Lower lobe of right lung (tissue), 2 donors: ENCODE results near the gene PLEKHA1. TPM values are rescaled to one million over a fixed set of nuclear protein-coding genes. Genes with fewer than 3 reads are reported as not detected.

Experiments used
- ATAC-seq, 2 donors: fragments of 200-7000 bp; cut with Tn5 transposase; one replicate each; pipeline ENCODE4 v1.9.1; 2020 to 2022; ENCODE audit warnings: mild to moderate bottlenecking in 2 of 2, moderate library complexity in 2 of 2
- DNase-seq: peaks from one replicate; pipeline ENCODE4 v3.0.0-alpha.2; 2020
- H3K27ac ChIP-seq: fragments of 200-600 bp; one replicate; pipeline ENCODE4 v1.8.0; 2022
- H3K27me3 ChIP-seq: fragments of 200-600 bp; one replicate; pipeline ENCODE4 v1.8.0; 2022; ENCODE audit warnings: low read depth
- H3K36me3 ChIP-seq: fragments of 200-600 bp; one replicate; pipeline ENCODE4 v1.8.0; 2022; ENCODE audit warnings: mild to moderate bottlenecking
- H3K4me1 ChIP-seq: fragments of 200-600 bp; one replicate; pipeline ENCODE4 v1.8.0; 2022
- H3K4me3 ChIP-seq: fragments of 200-600 bp; one replicate; pipeline ENCODE4 v1.8.0; 2022; ENCODE audit warnings: mild to moderate bottlenecking
- H3K9me3 ChIP-seq: fragments of 200-600 bp; one replicate; pipeline ENCODE4 v1.8.0; 2022
- CTCF ChIP-seq: fragments of 200-600 bp; IDR thresholded peaks from one replicate; pipeline ENCODE4 v1.8.0; 2022; ENCODE audit warnings: antibody characterized with exemption, mild to moderate bottlenecking
- intact Hi-C: fragments of 100-400 bp; cut with DNase I; formaldehyde crosslinking; loops from one replicate; pipeline ENCODE4 v1.11.0; 2022
- total RNA-seq: library from RNA; stranded (reverse); fragmentation: NEBNext Ultra II Directional; extraction: Animal tissue kit (Norgen Biotek cat#: 25700); gene quantifications from one replicate; pipeline ENCODE4 v1.2.1, GENCODE V29; 2021
- donor health status: DM: no; HTN: yes; CAD: no; lungs with severe emphysema.

PLEKHA1 gene
- total RNA-seq, 1 donor from 2014 or later = 46.1 TPM

GRCh38 chr10:122455376-122456079 lies 81.0 kb downstream of the PLEKHA1 start:
- intact Hi-C loops = no loop called here
- H3K27ac ChIP-seq = no peak overlapping the region
- no peak for TF ChIP-seq CTCF
- no peak for ATAC-seq
- DNase-seq = no peak
- H3K4me3 ChIP-seq = no peak overlapping the region
- H3K9me3 ChIP-seq = no peaks in the 10 kb centered on the region
- peaks cover 9% of the 10 kb centered on the region for H3K27me3 ChIP-seq
- H3K36me3 ChIP-seq = no peaks in the 10 kb centered on the region
- H3K4me1 ChIP-seq = peaks cover 4% of the 10 kb centered on the region

- DNase-seq (no peak), ATAC-seq (no peak)
- Histone ChIP-seq H3K27ac (peak overlapping the region; percentile 18), H3K4me3 (no peak overlapping the region), H3K36me3 (no peaks in the 10 kb centered on the region), H3K4me1 (peaks cover 9% of the 10 kb centered on the region), H3K27me3 (peaks cover 9% of the 10 kb centered on the region), H3K9me3 (no peaks in the 10 kb centered on the region)
- intact Hi-C loops = no loop called here
- TF ChIP-seq CTCF = no peak
Measured at GRCh38 chr10:122457934-122458333, 83.4 kb downstream of the PLEKHA1 start.

DNA sequence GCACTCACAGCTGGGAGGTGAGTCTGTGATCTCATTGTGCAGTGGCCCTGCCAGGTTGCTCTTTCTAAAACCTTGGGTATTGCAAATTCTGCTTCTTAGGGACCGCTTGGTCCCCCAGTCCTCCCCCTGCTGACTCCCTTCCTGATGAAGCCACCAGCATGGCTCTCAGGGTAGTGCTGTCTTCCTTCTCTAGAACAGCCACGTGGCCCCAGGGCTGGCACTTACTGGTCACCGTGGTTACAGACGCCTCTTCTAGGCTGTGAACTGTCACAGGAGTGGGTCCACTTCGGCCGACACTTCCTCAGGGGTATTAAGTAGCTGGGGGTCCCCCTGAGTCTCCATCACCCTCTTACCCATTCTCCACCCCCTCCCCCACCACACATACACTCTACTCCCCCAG lies 84.2 kb downstream of the PLEKHA1 start:
- peaks cover 11% of the 10 kb centered on the region for H3K27me3 ChIP-seq
- H3K9me3 ChIP-seq = no peaks in the 10 kb centered on the region
- no peak for TF ChIP-seq CTCF
- no peak overlapping the region for H3K4me3 ChIP-seq
- intact Hi-C loops = no loop called here
- no peaks in the 10 kb centered on the region for H3K36me3 ChIP-seq
- peaks cover 16% of the 10 kb centered on the region for H3K4me1 ChIP-seq
- ATAC-seq (no peak), DNase-seq (no peak)
- no peak overlapping the region for H3K27ac ChIP-seq

DNA sequence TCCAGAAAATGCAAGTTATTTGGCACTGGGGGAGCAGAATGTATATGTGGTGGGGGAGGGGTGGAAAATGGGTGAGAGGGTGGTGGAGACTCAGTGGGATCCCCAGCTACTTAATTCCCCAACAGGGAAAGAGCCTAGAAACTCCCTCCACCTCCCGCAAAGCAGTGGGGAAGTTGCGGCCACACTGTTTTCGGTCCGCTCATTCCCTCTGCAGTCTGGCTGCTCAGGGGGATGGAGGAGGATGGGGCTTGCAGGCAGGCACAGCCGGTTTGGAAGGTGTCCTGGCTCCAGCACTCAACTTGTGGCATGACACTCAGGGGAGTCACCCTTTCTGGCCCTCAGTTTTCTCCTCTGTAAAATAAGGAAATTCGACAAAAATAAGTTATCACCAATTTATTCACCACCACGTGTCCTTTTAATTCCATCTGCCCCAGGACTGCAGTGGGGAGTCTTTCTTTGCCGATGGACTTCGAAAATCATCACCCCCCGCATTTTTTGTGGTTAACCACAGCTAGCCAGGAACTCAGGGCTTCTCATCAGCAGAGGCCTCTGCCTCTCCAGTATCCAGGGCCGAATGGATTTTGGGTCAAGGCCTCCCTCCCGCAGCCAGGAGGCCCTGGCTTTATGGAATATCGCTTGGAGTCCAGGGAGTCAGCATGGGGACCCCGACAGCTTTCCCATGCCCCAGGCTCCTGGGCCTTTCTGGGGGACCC lies 85.2 kb downstream of the PLEKHA1 start:
- no peak for TF ChIP-seq CTCF
- Histone ChIP-seq H3K4me3 (no peak overlapping the region), H3K27ac (no peak overlapping the region), H3K36me3 (no peaks in the 10 kb centered on the region), H3K27me3 (peaks cover 16% of the 10 kb centered on the region), H3K4me1 (peaks cover 16% of the 10 kb centered on the region), H3K9me3 (no peaks in the 10 kb centered on the region)
- intact Hi-C loops = no loop called here
- no peak for DNase-seq
- ATAC-seq = no peak

DNA sequence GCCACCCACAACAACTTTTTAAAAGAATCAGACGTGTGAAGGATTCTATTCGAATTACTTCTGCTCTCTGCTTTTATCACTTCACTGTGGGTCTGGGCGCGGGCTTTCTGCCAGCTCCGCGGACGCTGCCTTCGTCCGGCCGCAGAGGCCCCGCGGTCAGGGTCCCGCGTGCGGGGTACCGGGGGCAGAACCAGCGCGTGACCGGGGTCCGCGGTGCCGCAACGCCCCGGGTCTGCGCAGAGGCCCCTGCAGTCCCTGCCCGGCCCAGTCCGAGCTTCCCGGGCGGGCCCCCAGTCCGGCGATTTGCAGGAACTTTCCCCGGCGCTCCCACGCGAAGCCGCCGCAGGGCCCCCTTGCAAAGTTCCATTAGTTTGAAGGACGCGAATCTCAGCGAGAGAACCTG lies 86.4 kb downstream of the PLEKHA1 start:
- ATAC-seq (no peak), DNase-seq (no peak)
- Histone ChIP-seq H3K4me1 (peaks cover 16% of the 10 kb centered on the region), H3K27ac (peak overlapping the region; percentile 41), H3K9me3 (no peaks in the 10 kb centered on the region), H3K4me3 (peak overlapping the region; percentile 71), H3K36me3 (no peaks in the 10 kb centered on the region), H3K27me3 (peaks cover 16% of the 10 kb centered on the region)
- intact Hi-C loops = no loop called here
- TF ChIP-seq CTCF = no peak
